Gastrocnemius medialis (tissue), 4 donors: ENCODE results near the gene MRPL42. TPM values are rescaled to one million over a fixed set of nuclear protein-coding genes. Genes with fewer than 3 reads are reported as not detected.
"Not testable (repeated sequence)": the region's sequence is repeated elsewhere in the genome, so short reads cannot be mapped to it uniquely, and the experiment has no call there.

Source experiments
- ATAC-seq, 2 donors: fragments of 150-250 bp; one replicate each; pipeline ENCODE4 v1.9.1; 2016
- DNase-seq, 2 donors: peaks; one replicate each; pipeline ENCODE4 v3.0.0-alpha.2; 2019
- H3K27ac ChIP-seq, 4 donors: fragments of 200-600 bp; sonication (generic); 1 replicate in 1 of 4; 2 replicates in 3 of 4; pipeline ENCODE4 v1.5.1; 2016 to 2018; ENCODE audit warnings: mild to moderate bottlenecking in 2 of 4, moderate library complexity in 1 of 4
- H3K27me3 ChIP-seq, 3 donors: fragments of 200-600 bp; sonication (generic) in 2 of 3; 1 replicate in 1 of 3; 2 replicates in 2 of 3; pipeline versions ENCODE4 v1.5.1 to v1.6.0; 2016 to 2019; ENCODE audit warnings: mild to moderate bottlenecking in 1 of 3, moderate library complexity in 1 of 3
- H3K36me3 ChIP-seq, 2 donors: fragments of 200-600 bp; sonication (generic) in 1 of 2; one replicate each; pipeline ENCODE4 v1.5.1; 2017 to 2018
- H3K4me1 ChIP-seq, 2 donors: fragments of 200-600 bp; sonication (generic) in 1 of 2; one replicate each; pipeline ENCODE4 v1.5.1; 2016 to 2017; ENCODE audit warnings: mild to moderate bottlenecking in 2 of 2
- H3K4me3 ChIP-seq, 4 donors: fragments of 200-600 bp; sonication (generic) in 3 of 4; 1 replicate in 1 of 4; 2 replicates in 3 of 4; pipeline ENCODE4 v1.5.1; 2016 to 2019; ENCODE audit warnings: mild to moderate bottlenecking in 2 of 4
- H3K9me3 ChIP-seq, 3 donors: fragments of 200-600 bp; sonication (generic) in 2 of 3; 1 replicate in 1 of 3; 2 replicates in 2 of 3; pipeline ENCODE4 v1.5.1; 2016 to 2019
- CTCF ChIP-seq, 5 experiments: fragments of 450-650 bp in 3 of 5; fragments of 200-600 bp in 2 of 5; sonication (generic) in 2 of 5; IDR thresholded peaks in 4 of 5; conservative IDR thresholded peaks in 1 of 5; 1 replicate in 4 of 5; 2 replicates in 1 of 5; pipeline ENCODE4 v1.5.1; 2016 to 2019; ENCODE audit warnings: antibody characterized with exemption in 5 of 5, mild to moderate bottlenecking in 3 of 5, moderate library complexity in 3 of 5
- POLR2A ChIP-seq, 2 donors: fragments of 450-650 bp; IDR thresholded peaks; one replicate each; pipeline ENCODE4 v1.6.1; 2017; ENCODE audit warnings: antibody characterized with exemption in 2 of 2, mild to moderate bottlenecking in 2 of 2, moderate library complexity in 2 of 2
- in situ Hi-C, 4 donors: fragments of 200-750 bp; cut with MboI; loops; one replicate each; pipeline versions ENCODE4 v1.15.0 to v1.8.0; 2017; ENCODE audit warnings: low sequenced_read_pairs in 4 of 4
- intact Hi-C: fragments of 100-400 bp; cut with DNase I; formaldehyde crosslinking; loops from one replicate; pipeline ENCODE4 v1.15.1; 2023; ENCODE audit warnings: low total_unique reads
- total RNA-seq, 4 donors: library from RNA; depleted of rRNA; stranded (reverse); fragments of >200 nt; gene quantifications; one replicate each; pipeline versions ENCODE4 v1.1.0 to v1.2.3, GENCODE V29; 2016

Gene MRPL42
- total RNA-seq, 4 donors from 2014 or later, result 14.0 to 44.6 (median 34.8) TPM

- no peak for ATAC-seq
- intact Hi-C loops, result no loop called here
Observed at GRCh38 chr12:93429852-93430251, 37.5 kb upstream of the MRPL42 start.

GRCh38 chr12:93430280-93430679, 37.0 kb upstream of the MRPL42 start:
- DNase-seq (no peak), ATAC-seq (no peak)
- TF ChIP-seq POLR2A (IDR thresholded peaks at IDR 0.05) (no peak), CTCF (IDR thresholded peaks at IDR 0.05 in 4 of 5, conservative IDR thresholded peaks at IDR 0.05 in 1 of 5) (no peak)
- H3K4me3 ChIP-seq, result no peak overlapping the region
- H3K27ac ChIP-seq, result peak overlapping the region in 3 of 4 donors; percentile 23 to 69 (median 30)
- H3K9me3 ChIP-seq, result no peaks in the 10 kb centered on the region
- no peaks in the 10 kb centered on the region for H3K27me3 ChIP-seq
- H3K4me1 ChIP-seq, result peaks cover 64 to 90% of the 10 kb centered on the region in 2 donors
- H3K36me3 ChIP-seq, result no peaks in the 10 kb centered on the region
- intact Hi-C loops, result no loop called here
- in situ Hi-C loops, result no loop called here

More at GRCh38 chr12:93429852-93430251, 37.5 kb upstream of the MRPL42 start:
- in situ Hi-C loops, result no loop called here
- Histone ChIP-seq H3K27me3 (no peaks in the 10 kb centered on the region), H3K9me3 (no peaks in the 10 kb centered on the region), H3K27ac (peak overlapping the region in 3 of 4 donors; percentile 23 to 69 (median 30)), H3K4me3 (no peak overlapping the region), H3K4me1 (peaks cover 67 to 91% of the 10 kb centered on the region in 2 donors), H3K36me3 (no peaks in the 10 kb centered on the region)
- DNase-seq, result no peak
- TF ChIP-seq POLR2A (IDR thresholded peaks at IDR 0.05), result no peak
- TF ChIP-seq CTCF (IDR thresholded peaks at IDR 0.05 in 4 of 5, conservative IDR thresholded peaks at IDR 0.05 in 1 of 5), result no peak

- H3K27me3 ChIP-seq, intact Hi-C loops, H3K36me3 ChIP-seq, H3K9me3 ChIP-seq, H3K4me3 ChIP-seq, in situ Hi-C loops, ATAC-seq, DNase-seq: not testable (repeated sequence)
- Histone ChIP-seq H3K4me1 (peaks cover 57 to 84% of the 10 kb centered on the region in 2 donors), H3K27ac (peak overlapping the region in 2 of 4 donors; percentile 39 to 42)
Observed at GRCh38 chr12:93432031-93432430, 35.3 kb upstream of the MRPL42 start.

- no peak for DNase-seq
- H3K27me3 ChIP-seq, result no peaks in the 10 kb centered on the region
- peak; percentile 72 to 79 for ATAC-seq
- no peak for TF ChIP-seq POLR2A (IDR thresholded peaks at IDR 0.05)
- H3K27ac ChIP-seq, result peak overlapping the region; percentile 77 to 87 (median 80)
- peak overlapping the region; percentile 23 to 40 (median 30) for H3K4me3 ChIP-seq
- peaks cover 65 to 84% of the 10 kb centered on the region in 2 donors for H3K4me1 ChIP-seq
- no peaks in the 10 kb centered on the region for H3K9me3 ChIP-seq
- intact Hi-C loops, result no loop called here
- in situ Hi-C loops, result no loop called here
- H3K36me3 ChIP-seq, result no peaks in the 10 kb centered on the region
Observed at GRCh38 chr12:93434256-93434865, 33.0 kb upstream of the MRPL42 start.

GRCh38 chr12:93438266-93439050, 28.9 kb upstream of the MRPL42 start:
- intact Hi-C loops, result no loop called here
- TF ChIP-seq CTCF (IDR thresholded peaks at IDR 0.05 in 4 of 5, conservative IDR thresholded peaks at IDR 0.05 in 1 of 5), result no peak
- no peak for TF ChIP-seq POLR2A (IDR thresholded peaks at IDR 0.05)
- in situ Hi-C loops, result no loop called here

More at GRCh38 chr12:93438266-93439050, 28.9 kb upstream of the MRPL42 start:
- H3K4me3 ChIP-seq, result no peak overlapping the region
- DNase-seq, result no peak
- peaks cover 60 to 75% of the 10 kb centered on the region in 2 donors for H3K4me1 ChIP-seq
- no peaks in the 10 kb centered on the region for H3K27me3 ChIP-seq
- H3K27ac ChIP-seq, result peak overlapping the region; percentile 53 to 87 (median 78)
- H3K9me3 ChIP-seq, result no peaks in the 10 kb centered on the region
- H3K36me3 ChIP-seq, result no peaks in the 10 kb centered on the region
- ATAC-seq, result no peak
